DOHH2 (cell line): ENCODE data around the gene ELFN1.

Experiments used
- H3F3A ChIP-seq: fragments of 200-600 bp; sonication (generic), shearing (Covaris generic); 2 replicates; pipeline ENCODE4 v1.6.0; 2016; ENCODE audit warnings: antibody characterized with exemption, mild to moderate bottlenecking; ENCODE audit not compliant: control insufficient read depth, insufficient read depth
- H3K27ac ChIP-seq: fragments of 200-600 bp; sonication (generic); 2 replicates; pipeline ENCODE4 v1.5.1; 2014; ENCODE audit warnings: low read depth, mild to moderate bottlenecking, low read length, moderate library complexity
- H3K27me3 ChIP-seq: fragments of 200-600 bp; sonication (generic); 2 replicates; pipeline ENCODE4 v1.6.1; 2014; ENCODE audit warnings: mild to moderate bottlenecking, low read length, mixed read lengths; ENCODE audit not compliant: control insufficient read depth
- H3K36me3 ChIP-seq: fragments of 200-600 bp; sonication (generic); 2 replicates; pipeline ENCODE4 v1.6.1; 2014; ENCODE audit warnings: mild to moderate bottlenecking, low read length, moderate library complexity, mixed read lengths; ENCODE audit not compliant: control insufficient read depth
- H3K4me1 ChIP-seq: fragments of 200-600 bp; sonication (generic); 2 replicates; pipeline ENCODE4 v1.6.1; 2014; ENCODE audit warnings: mild to moderate bottlenecking, low read length, mixed read lengths; ENCODE audit not compliant: control insufficient read depth
- H3K4me2 ChIP-seq: fragments of 200-600 bp; sonication (generic); 2 replicates; pipeline ENCODE4 v1.6.0; 2014; ENCODE audit warnings: mild to moderate bottlenecking, low read length, moderate library complexity
- H3K4me3 ChIP-seq: fragments of 200-600 bp; sonication (generic); 2 replicates; pipeline ENCODE4 v1.5.1; 2014; ENCODE audit warnings: mild to moderate bottlenecking, low read length, mixed read lengths
- H3K79me2 ChIP-seq: fragments of 200-600 bp; sonication (generic); 2 replicates; pipeline ENCODE4 v1.6.1; 2014; ENCODE audit warnings: mild to moderate bottlenecking, low read length, mixed read lengths; ENCODE audit not compliant: control insufficient read depth
- H3K9me2 ChIP-seq: fragments of 200-600 bp; sonication (generic); replicated peaks from 2 replicates; pipeline ENCODE4 v1.6.1; 2014; ENCODE audit warnings: mild to moderate bottlenecking, low read length, mixed read lengths; ENCODE audit not compliant: control insufficient read depth
- H3K9me3 ChIP-seq: fragments of 200-600 bp; sonication (generic); 2 replicates; pipeline ENCODE4 v1.6.1; 2014; ENCODE audit warnings: antibody characterized with exemption, low read length, mixed read lengths; ENCODE audit not compliant: control insufficient read depth, insufficient read depth
- H4K20me1 ChIP-seq: fragments of 200-600 bp; sonication (generic); 2 replicates; pipeline ENCODE4 v1.6.0; 2014; ENCODE audit warnings: low read depth, mild to moderate bottlenecking, antibody characterized with exemption, low read length, moderate library complexity; ENCODE audit not compliant: control insufficient read depth, insufficient read depth
- EZH2phosphoT487 ChIP-seq: fragments of 200-600 bp; sonication (generic); IDR thresholded peaks from 2 replicates; pipeline ENCODE4 v1.6.1; 2017; ENCODE audit warnings: borderline replicate concordance, mild to moderate bottlenecking, antibody characterized with exemption, low read length, moderate library complexity, mixed read lengths
- TF ChIP-seq, protein P1 (sequence below): fragments of 200-600 bp; sonication (generic); IDR thresholded peaks from one replicate; pipeline ENCODE4 v1.5.1; 2014; ENCODE audit warnings: antibody characterized with exemption, mild to moderate bottlenecking, low read depth, low read length; ENCODE audit not compliant: poor library complexity, severe bottlenecking

ELFN1 gene

DNA sequence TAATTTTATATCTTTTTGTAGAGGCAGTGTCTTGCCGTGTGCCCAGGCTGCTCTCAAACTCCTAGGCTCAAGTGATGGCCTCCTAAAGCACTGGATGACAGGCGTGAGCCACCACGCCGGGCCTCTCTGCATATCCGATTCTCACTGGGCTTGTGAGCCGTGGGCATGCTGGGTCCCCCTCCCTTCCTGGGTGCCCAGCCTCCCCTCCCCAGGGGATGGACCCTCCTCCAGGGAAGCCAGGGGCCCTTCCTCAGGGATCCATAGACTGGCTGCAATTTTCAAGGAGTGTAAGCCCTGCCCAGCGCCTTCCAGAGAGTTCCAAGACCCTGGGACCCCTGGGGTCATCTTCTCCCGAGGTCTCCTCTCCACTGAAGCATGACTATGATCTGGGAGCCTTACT lies 23.7 kb upstream of the ELFN1 start:
- H3K4me3 ChIP-seq, result no peak overlapping the region
- no peaks in the 10 kb centered on the region for H3K9me2 ChIP-seq
- H3F3A ChIP-seq, result no peaks in the 10 kb centered on the region
- no peaks in the 10 kb centered on the region for H3K9me3 ChIP-seq
- no peak overlapping the region for H3K27ac ChIP-seq
- 0 out of 2 replicates have a peak, but pooled peaks cover 2% of the 10 kb centered on the region for H3K27me3 ChIP-seq
- H4K20me1 ChIP-seq, result no peaks in the 10 kb centered on the region
- H3K4me1 ChIP-seq, result no peaks in the 10 kb centered on the region
- no peak overlapping the region for H3K4me2 ChIP-seq
- TF ChIP-seq, protein P1, sequence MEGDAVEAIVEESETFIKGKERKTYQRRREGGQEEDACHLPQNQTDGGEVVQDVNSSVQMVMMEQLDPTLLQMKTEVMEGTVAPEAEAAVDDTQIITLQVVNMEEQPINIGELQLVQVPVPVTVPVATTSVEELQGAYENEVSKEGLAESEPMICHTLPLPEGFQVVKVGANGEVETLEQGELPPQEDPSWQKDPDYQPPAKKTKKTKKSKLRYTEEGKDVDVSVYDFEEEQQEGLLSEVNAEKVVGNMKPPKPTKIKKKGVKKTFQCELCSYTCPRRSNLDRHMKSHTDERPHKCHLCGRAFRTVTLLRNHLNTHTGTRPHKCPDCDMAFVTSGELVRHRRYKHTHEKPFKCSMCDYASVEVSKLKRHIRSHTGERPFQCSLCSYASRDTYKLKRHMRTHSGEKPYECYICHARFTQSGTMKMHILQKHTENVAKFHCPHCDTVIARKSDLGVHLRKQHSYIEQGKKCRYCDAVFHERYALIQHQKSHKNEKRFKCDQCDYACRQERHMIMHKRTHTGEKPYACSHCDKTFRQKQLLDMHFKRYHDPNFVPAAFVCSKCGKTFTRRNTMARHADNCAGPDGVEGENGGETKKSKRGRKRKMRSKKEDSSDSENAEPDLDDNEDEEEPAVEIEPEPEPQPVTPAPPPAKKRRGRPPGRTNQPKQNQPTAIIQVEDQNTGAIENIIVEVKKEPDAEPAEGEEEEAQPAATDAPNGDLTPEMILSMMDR, result no peak
- TF ChIP-seq EZH2phosphoT487, result no peak
- no peaks in the 10 kb centered on the region for H3K79me2 ChIP-seq
- H3K36me3 ChIP-seq, result no peaks in the 10 kb centered on the region

DNA sequence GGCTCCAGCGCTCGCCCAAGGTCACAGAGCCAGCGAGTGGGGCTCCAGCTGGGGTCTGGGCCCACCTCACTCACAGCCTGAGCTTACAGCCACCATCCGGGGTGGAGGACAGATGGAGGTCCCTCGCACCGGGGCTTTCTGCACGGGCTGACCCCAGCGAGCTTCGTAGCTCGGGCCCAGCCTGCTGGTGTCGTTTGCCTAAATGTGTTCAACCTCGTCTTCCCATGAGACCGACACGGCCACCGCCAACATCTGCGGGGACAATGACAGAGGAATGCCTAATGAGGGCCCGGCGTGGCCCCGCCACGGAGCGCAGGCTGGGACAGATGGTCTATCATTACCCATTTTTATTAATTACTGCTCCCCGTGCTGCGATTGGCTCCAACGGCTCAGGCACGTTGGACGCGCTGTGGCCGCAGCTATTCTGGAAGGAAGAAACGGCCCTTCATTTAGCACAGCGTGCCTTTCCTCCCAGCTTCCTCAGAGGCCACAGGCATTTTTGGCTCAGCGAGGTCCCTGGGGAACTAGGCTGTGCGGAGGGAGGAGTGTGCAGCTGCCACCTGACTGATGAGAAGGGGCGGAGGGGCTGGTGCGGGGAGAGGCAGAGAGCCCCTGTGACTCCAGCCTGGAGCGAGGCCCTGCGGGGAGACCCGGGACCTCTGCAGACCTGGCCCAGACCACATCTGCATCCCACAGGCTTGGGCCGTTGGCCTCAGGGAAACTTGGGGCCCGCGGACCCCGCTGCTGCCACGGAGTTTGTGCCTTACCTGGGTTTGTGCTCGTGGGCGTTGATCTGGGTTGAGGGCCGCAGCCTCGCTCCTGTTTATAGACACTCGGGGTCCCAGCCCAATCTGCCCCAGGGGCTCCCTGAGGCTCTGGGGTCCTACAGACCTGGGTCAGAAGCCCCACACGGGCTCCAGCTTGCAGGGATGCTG lies 22.9 kb upstream of the ELFN1 start:
- no peaks in the 10 kb centered on the region for H3K36me3 ChIP-seq
- H3F3A ChIP-seq, result no peaks in the 10 kb centered on the region
- H3K4me1 ChIP-seq, result no peaks in the 10 kb centered on the region
- no peaks in the 10 kb centered on the region for H3K9me2 ChIP-seq
- H3K4me2 ChIP-seq, result no peak overlapping the region
- no peak overlapping the region for H3K27ac ChIP-seq
- 0 out of 2 replicates have a peak, but pooled peaks cover 2% of the 10 kb centered on the region for H3K27me3 ChIP-seq
- H3K9me3 ChIP-seq, result no peaks in the 10 kb centered on the region
- no peak overlapping the region for H3K4me3 ChIP-seq
- H3K79me2 ChIP-seq, result no peaks in the 10 kb centered on the region
- H4K20me1 ChIP-seq, result no peaks in the 10 kb centered on the region
- TF ChIP-seq, protein P1, result no peak
- TF ChIP-seq EZH2phosphoT487, result no peak

DNA sequence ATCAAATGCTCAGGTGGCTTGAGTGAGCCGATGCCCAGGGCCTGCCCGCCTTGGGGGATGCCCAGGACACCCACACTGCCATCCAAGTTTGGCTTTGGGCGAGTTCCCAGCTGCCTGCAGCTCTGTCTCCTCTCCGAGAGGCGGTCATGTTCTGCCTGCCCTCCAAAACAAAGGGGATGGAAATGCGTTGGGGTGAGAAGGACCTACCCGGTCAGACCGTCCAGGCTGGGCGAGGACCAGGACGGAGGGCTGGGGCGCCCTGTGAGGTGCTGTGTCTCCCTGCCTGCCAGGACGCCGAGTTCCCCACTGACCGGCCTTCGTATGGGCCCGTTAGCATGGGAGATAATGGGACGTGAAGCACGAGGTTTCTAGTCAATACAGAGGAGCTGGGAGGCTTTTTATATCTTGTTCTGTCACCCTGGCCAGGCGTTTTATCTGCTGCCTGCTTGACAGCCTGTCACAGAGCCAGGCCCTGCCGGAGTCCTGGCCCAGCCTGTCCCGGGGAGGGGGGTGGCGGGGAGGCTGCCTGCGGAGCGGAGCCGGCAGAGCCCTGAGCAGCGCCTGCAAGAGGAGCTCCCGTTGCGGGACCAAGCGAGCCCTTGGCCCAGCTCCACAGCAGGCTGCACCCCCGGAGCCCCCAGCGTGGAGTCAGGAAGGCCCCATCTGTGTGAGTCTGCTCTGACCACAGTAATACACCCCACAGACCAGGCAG lies 22.0 kb upstream of the ELFN1 start:
- Histone ChIP-seq H3K27ac (no peak overlapping the region), H3F3A (no peaks in the 10 kb centered on the region), H3K36me3 (no peaks in the 10 kb centered on the region), H3K4me2 (no peak overlapping the region), H4K20me1 (no peaks in the 10 kb centered on the region), H3K79me2 (no peaks in the 10 kb centered on the region), H3K4me1 (no peaks in the 10 kb centered on the region), H3K9me2 (no peaks in the 10 kb centered on the region), H3K27me3 (0 out of 2 replicates have a peak, but pooled peaks cover 2% of the 10 kb centered on the region), H3K9me3 (no peaks in the 10 kb centered on the region), H3K4me3 (no peak overlapping the region)
- no peak for TF ChIP-seq EZH2phosphoT487
- TF ChIP-seq, protein P1, result no peak
